GM21381 (cell line): ENCODE results near the gene CDH5.
"Not testable (repeated sequence)": the region's sequence is repeated elsewhere in the genome, so short reads cannot be mapped to it uniquely, and the experiment has no call there.

Source experiments
- ATAC-seq: cut with Tn5 transposase; IDR thresholded peaks from one replicate; pipeline ENCODE4 v1.9.1; 2021; ENCODE audit warnings: mild to moderate bottlenecking, moderate library complexity; ENCODE audit not compliant: unreplicated experiment

CDH5 gene

DNA sequence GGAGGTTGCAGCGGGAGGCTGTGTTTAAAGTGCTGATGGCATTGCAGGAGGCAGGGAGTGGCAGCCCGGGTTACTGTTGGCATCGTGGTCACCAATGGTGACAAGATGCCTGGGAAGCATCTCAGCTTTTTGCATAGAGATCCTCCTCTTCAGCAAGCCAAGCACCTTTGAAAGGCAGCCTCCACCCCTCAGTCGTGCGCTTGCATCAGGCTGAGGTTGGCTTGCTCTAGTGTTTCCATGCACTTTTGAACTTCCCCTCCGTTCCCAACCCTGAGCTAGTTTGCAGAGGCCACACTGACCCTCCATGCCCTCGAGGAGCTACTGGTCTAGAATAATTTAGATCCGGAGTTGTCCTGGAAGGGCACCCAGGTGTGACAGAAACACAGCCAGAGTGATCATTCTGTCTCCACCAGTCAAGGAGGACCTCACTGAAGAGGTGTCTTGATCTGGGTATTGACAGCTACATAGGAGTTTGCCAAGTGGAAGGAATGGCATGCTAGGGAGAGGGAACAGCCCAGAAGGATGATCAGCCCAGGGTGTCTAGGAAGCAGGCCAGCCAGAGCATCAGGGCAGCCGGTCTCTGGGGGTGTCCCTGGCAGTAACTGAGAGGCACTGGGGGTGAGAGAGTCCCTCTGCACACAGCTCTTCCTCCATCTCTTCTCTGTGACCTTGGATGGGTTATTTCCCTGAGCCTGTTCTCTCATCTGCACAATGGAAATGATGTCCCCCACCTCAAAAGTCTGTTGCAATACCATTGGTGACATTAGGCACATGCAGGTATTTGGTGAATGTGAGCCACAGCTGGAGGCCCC is 68.3 kb downstream of the CDH5 start:
- no peak for ATAC-seq

DNA sequence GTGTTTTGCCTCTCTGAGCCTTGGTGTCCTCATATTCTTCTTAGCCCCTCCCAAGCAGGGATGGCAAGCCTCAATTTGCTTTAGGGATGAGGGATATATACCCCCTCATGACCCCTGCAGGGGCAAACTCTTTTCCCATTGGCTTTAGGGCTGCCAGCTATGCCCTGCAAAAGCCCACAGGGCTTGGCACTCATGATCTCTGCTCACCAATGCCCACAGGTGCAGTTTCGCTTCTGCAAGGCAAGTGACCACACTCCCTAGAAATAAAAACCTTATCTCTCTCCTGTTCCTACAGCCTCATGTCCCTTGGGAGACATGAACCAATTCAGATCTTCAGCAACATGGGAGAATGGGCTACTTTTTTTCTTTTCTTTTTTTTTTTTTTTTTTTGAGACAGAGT is 69.4 kb downstream of the CDH5 start:
- ATAC-seq: no peak

DNA sequence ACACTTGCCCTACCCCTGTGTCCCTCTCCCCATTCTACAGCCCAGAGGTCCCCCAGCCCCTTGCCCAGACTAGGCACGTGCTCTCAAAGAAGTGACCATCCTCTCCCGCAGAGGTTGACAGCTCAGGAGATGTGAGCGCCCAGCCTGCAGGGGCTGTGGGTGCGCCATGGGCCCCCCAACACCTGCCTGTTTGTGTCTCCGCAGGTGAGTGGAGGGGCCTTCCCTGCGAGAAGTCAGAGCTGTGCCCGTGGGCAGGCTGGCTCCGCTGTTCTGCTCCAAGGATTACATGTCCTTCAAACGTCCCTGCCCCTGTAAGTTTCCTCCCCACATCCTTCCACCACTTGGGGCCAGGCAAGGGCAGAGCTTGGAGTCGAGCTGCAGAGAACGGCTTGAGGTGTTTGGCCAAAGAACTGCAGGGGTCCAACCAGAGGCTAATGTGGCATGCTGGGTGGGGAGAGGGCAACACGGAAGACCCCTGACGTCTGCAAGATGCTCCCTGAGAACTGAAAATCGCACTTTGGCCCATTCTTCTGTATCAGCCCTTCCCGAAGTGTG is 71.0 kb downstream of the CDH5 start:
- ATAC-seq: no peak

DNA sequence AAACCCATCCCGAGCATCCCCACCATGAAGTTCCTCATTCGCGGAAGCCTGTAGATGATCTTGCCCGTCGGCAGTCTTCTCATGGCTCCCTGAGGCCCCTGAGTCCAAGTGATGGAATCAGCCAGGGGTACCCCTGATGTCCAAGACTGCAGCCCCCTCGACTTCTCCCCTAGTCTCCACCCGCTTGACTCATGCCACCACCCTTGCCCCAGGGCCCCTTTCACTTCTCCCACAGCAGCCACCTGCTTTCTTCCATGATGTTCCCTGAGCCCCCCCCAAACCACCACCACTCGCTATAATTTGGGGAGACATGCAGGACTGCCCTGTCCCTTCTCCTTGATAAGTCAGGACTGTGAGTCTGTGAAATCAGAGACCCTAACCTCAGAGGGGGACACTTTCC is 72.0 kb downstream of the CDH5 start:
- ATAC-seq: no peak

DNA sequence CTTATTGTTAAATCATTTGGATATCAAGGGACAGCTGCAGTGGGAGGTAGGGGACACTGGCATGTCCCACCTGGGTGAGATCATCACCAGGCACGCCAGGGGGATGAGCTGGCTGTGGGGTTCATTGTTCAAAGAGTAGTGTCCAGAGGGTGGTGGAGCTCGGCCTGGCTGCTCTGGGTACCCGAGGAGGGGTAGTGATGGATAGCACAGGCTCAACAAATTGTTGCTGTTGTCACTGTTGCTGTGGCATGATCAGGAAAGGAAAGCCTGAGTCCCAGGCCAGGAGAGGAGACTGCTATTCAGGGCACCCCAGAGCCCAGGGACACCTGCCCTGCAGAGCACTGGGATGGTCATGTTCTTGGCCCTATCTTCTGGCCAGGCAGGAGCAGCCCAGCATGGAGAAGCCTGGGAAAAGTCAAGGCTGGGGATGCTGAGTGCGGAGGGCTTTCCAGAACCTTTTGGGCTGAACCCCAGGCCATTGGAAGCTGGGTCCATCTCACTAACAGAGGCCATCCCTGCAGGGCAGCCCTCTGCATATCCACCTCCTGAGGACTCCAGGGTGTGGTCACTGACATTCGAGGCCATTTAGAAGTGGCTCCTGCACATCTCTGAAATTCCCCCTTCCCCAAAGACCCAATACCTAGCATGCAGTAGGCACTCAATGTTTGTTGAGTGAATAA is 72.7 kb downstream of the CDH5 start:
- ATAC-seq: no peak

DNA sequence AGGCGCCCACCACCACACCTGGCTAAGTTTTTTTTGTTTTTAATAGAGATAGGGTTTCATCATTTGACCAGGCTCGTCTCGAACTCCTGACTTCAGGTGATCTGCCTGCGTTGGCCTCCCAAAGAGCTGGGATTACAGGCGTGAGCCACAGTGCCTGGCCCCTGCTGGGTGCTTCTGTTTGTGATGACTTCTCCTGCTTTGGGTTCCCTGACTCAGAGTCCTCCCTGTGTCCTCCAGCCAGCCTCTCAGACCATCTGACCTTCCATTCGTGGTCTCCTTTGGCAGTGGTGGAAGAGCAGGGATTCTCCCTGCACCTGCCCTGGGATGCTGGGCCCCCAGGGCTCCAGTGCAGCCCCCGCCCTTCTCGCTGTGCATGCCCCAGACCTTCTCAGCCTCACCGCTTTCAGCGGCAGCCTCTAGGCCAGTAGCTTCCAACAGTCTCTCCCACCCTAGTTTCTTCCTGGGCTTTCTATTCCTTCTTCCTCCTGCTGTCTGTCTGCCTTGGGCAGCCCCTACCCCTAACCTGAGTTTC is 73.8 kb downstream of the CDH5 start:
- no peak for ATAC-seq

DNA sequence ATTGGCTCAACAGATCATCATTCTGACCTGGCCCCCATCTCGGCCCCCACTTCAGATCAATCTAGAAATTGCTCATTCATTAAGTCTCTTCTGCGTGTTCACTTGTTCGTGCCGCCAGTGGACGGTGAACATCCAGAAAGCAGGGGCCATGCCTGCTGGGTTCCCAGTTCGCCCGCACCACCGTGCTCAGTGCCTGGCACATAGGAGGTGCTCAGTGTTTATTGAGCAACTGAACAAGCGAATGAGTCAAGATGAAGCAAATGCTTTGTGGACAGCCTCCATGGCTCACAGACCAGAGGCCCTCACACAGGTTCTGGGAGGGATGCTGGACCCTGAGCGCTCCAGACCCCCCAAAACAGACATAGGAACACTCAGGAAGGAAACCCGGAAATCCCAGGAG is 74.5 kb downstream of the CDH5 start:
- no peak for ATAC-seq

DNA sequence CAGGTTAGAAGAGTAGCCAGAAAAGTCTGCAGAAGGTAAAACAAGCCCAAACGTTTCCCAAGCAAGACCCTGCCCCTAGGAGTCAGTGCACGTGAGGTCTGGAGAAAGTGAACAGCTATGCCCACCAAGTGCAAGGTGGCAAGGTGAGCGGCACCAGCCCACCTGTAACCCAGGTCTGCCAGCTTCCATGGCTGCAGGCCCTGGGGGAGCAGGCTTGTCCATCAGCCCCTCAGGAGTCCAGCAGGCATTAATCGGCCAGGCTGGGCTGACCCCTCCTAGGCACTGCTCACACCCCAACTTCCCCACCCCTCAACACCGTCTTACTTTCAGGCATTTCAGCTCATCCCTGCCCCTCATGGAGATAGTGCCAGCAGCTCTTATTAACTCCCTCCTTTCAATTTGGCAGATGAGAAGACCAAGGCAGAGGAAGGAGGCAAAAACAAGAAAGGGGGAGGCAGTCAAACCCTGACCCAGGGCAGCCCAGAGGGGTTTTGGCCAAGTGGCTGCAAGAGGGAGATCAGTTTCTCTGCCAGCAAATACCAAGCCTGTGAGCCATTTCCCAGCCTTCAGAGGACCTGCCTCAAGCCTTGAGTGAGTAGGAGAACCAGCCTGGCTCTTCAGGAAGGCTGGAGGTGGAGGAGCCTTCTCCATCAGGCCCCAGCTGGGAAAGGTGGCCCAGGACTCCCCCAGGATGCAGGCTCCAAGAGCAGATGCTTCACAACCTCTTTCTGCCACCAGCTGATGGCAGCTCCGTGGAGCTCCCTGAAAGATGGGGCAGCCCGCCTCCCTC is 75.3 kb downstream of the CDH5 start:
- no peak for ATAC-seq

DNA sequence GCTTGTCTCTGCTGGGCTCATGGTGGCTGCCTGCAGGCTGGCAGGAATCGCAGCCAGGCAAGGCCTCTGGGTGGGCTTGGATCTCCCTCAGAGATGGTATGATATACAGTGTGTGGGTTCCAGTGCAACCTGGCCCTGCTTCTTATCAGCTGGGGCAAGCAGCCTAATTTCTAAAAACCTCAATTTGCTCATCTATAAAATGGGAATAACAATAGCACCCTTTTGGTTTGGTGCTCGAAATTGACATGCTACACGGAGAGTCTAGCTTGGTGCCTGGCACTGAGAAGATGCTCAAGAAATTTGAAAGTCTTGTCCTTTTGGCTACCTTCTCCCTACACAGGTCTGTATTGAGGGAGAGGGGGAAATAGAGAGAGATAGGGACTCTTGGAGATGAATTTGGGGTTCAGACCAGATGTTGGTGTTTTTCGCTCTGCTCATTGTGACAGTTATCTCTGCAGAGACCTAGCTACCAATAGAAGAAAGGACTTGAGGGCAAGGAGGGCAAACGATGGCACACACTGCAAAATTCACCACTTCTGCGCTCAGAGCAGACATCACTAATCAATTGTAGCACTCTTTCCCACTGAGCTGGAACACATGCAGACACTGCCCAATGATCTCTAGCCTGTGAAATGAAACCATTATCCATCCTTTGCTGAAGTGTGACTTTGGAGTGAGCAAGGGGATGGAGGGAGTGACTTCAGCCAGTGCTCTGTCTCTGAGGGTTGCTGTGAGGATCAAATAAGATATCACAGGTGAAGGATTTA is 76.2 kb downstream of the CDH5 start:
- ATAC-seq: no peak

DNA sequence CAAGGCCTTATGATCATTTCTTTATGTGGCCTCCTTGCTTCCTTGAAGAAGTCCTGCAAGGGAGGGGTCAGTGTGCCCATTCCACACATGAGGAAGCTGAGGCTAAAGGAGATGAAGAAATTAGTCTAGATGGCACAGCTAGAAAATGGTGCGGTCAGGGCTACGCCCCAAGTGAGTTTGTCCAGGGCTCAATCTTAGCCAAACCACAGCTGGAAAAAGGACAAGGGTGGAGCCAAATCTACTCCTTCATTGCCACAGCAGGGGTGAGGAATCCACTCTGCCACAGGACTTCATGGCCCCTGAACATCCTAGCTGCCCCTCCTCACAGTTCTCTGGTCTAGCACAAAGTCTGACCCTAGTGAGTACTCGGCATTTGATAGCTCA is 76.8 kb downstream of the CDH5 start:
- no peak for ATAC-seq

DNA sequence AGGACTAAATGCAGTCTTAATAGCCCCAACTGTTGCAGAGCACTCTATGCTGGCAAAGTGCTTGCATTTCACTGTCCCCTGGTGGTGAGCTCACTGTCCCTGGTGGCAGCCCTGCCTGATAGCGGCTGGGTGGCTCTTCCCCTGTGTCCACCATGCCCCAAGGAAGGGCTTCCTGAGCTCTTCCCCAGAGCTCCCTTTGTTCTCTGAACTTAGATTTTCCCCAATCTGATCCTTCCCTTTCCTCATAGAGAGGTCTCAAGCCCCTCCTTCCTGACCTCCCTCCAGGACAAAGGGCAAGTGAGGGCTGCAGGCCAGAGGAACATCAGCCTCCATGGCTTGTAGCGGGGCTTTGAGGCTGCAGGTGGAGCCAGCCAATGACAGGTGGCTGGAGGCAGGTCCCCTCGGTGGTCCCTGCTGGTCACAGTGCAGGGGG is 77.6 kb downstream of the CDH5 start:
- ATAC-seq: no peak

DNA sequence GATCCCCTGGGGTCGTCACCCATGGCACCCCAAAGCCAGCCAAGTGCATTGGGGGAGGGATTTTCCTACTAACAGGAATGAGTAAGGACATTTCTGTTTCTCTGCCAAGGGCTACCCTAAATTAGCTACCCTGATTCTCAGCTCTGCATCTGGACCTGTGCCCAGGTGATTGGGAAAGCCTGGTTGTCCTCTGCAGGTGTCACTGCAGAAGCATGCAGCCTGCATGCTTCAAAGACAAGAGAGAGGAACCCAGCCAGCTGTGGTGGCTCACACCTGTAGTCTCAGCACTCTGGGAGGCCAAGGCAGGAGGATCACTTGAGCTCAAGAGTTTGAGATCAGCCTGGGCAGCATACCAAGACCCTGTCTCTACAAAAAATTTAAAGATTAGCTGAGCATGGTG is 80.2 kb downstream of the CDH5 start:
- ATAC-seq: no peak

DNA sequence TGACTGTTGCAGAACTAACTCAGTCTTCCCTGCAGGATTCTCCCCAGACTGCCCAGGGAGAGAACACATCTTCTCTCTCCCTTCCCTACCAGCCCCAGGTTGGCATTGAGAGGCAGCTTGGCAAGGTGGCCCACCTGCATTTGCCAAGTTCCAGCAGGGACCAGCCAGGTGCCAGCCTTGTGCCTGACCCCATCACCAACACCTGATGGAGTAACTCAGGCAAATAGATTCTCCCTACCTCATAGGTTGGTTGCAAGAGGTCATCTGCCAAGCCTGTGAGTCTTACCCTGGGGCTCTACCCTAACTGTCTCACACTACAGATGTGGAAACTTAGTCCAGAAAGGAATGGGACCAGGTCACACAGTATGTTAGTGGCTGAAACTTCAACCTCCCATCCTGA is 81.0 kb downstream of the CDH5 start:
- ATAC-seq: no peak

DNA sequence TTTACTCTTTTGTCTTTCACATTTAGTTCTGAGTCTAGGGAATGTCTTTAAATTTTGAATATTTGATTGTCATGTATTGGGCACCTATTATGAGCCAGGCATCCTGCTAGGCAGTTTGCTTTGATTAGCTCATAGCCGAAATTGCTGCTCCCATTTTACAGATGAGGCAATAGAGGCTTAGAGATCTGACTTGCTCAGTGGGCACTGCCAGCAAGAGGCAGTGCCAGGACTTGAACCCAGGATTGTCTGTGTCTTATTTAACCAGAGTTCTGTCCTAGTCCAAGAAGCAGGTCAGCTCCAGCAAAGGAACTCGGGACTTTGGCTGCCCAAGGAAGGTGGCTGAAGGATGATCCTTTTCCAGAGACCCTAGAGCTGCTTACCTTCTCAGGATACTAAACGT is 85.1 kb downstream of the CDH5 start:
- ATAC-seq: no peak

DNA sequence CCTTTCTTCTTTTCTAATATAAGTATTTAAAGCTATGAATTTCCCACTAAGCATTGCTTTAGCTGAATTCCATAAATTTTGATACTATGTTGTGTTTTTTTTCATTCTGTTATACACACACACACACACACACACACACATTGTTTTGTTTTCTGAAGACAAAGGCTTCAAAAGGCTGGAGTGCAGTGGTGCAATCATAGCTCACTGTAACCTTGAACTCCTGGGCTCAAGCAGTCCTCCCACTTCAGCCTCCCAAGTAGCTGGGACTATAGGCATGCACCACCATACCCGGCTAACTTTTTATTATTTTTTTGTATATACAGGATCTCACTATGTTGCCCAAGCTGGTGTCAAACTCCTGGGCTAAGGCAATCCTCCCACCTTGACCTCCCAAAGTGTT is 86.7 kb downstream of the CDH5 start:
- ATAC-seq: not testable (repeated sequence)
